Measurements from ENCODE around the gene PFDN1. TPM values are rescaled to one million over a fixed set of nuclear protein-coding genes. Genes with fewer than 3 reads are reported as not detected.

The PFDN1 gene
- total RNA-seq (2021; ENCODE audit: unreplicated experiment) (48.9 TPM), Bru-seq, nascent RNA (percentile 88 among the genes with signal in this experiment), BruChase-seq, experiment 1, labeled RNA remaining after a 6-hour chase (percentile 78 among the genes with signal in this experiment), BruChase-seq, experiment 2, labeled RNA remaining after a 2-hour chase (percentile 72 among the genes with signal in this experiment)
- polyA plus RNA-seq (2012): 48.8 and 63.0 TPM in 2 replicates
- long read RNA-seq, transcript PFDN1-203 (3 exons, 1,091 nt): minor isoform, 8 of 74 reads
- long read RNA-seq, transcript PFDN1-201 (4 exons, 1,352 nt): major isoform, 51 of 74 reads
- long read RNA-seq, partial matches to known transcripts: 6 of 74 reads
- long read RNA-seq, other reads (novel, unspliced or antisense): 9 of 74 reads

- CTCF ChIA-PET: interaction anchor here (0.9 to 1.5 kb wide), 4 partner anchors 21 to 43 kb away, joined by 3 to 4 read pairs (median 3); partner anchors contain the start of gene HBEGF
Measured at GRCh38 chr5:140302786-140303639, at the start of gene PFDN1. TSS of gene PFDN1 (minus strand) at chr5:140303101. CDS start at chr5:140303073, 28 bp downstream.

More at GRCh38 chr5:140302786-140303639, at the start of gene PFDN1:
- Histone ChIP-seq H2AFZ (ENCODE audit: low read depth, low read length, poor library complexity, severe bottlenecking) (peak within 1 kb of the TSS; percentile 79), H4K20me1 (ENCODE audit: insufficient read depth) (no peaks in the 10 kb centered on the region), H3K4me2 (ENCODE audit: low read length) (peak within 1 kb of the TSS; percentile 90), H3K9me2 (ENCODE audit: insufficient read depth) (no peaks in the 10 kb centered on the region), H3K79me2 (ENCODE audit: insufficient read depth, low read length) (peaks cover 39% of the 10 kb centered on the region), H3K36me3 (ENCODE audit: control insufficient read depth in 1 of 2, insufficient read depth in 2 of 2, low read length in 2 of 2) (peaks cover 0 to 2% of the 10 kb centered on the region in 2 experiments; a peak in 1 of 4 replicates), H3K9ac (ENCODE audit: low read length) (peak within 1 kb of the TSS; percentile 87), H3K4me3 (replicated peaks in 1 of 2; ENCODE audit: low read depth in 1 of 2, low read length in 2 of 2) (peak within 1 kb of the TSS; percentile 79 to 87), H3K27ac (ENCODE audit: low read depth, low read length) (peak within 1 kb of the TSS; percentile 47), H3K9me3 (ENCODE audit: control insufficient read depth in 1 of 2, insufficient read depth in 1 of 2, low read depth in 1 of 2, low read length in 2 of 2) (no peaks in the 10 kb centered on the region), H3K4me1 (ENCODE audit: control insufficient read depth in 1 of 2, insufficient read depth in 2 of 2, low read length in 2 of 2) (peaks cover 22 to 42% of the 10 kb centered on the region in 2 experiments), H3K27me3 (ENCODE audit: insufficient read depth, low read length) (no peaks in the 10 kb centered on the region)
- TF ChIP-seq TCF7L2 (IDR thresholded peaks at IDR 0.05; ENCODE audit: borderline replicate concordance, extremely low read depth, insufficient read depth, insufficient read length) (no peak), ZFX (IDR thresholded peaks at IDR 0.05) (peak; percentile 25; the same call in 1 of the 2 replicates), REST (IDR thresholded peaks at IDR 0.05; ENCODE audit: low read depth) (no peak), FOSL1 (IDR thresholded peaks at IDR 0.05; ENCODE audit: low read depth) (no peak), YY1 (IDR thresholded peaks at IDR 0.05; ENCODE audit: extremely low read depth, insufficient replicate concordance, low read depth, low read length) (peak; percentile 99), EZH2 (IDR thresholded peaks at IDR 0.05) (no peak), ZBTB33 (IDR thresholded peaks at IDR 0.05; ENCODE audit: extremely low read depth, insufficient replicate concordance, low read length) (no peak), ZNF274 (IDR thresholded peaks at IDR 0.05; ENCODE audit: low read depth, low read length) (no peak), POLR2A (IDR thresholded peaks at IDR 0.05; ENCODE audit: borderline replicate concordance, extremely low read depth, insufficient read depth, insufficient read length) (peak; percentile 81), CBX3 (IDR thresholded peaks at IDR 0.05; ENCODE audit: low read depth) (no peak), SRF (IDR thresholded peaks at IDR 0.05; ENCODE audit: low read depth) (0 out of 2 replicates have a peak, but pooled peaks have one; percentile 30), JUND (IDR thresholded peaks at IDR 0.05) (no peak), SIN3A (IDR thresholded peaks at IDR 0.05; ENCODE audit: low read depth) (0 out of 2 replicates have a peak, but pooled peaks have one; percentile 36), ATF3 (IDR thresholded peaks at IDR 0.05) (no peak), MAX (IDR thresholded peaks at IDR 0.05) (no peak), EGR1 (IDR thresholded peaks at IDR 0.05; ENCODE audit: low read depth) (no peak), POLR2AphosphoS5 (IDR thresholded peaks at IDR 0.05; ENCODE audit: low read depth, low read length) (peak; percentile 95), ELF1 (IDR thresholded peaks at IDR 0.05; ENCODE audit: borderline replicate concordance, low read depth) (no peak), SP1 (IDR thresholded peaks at IDR 0.05; ENCODE audit: low read depth) (no peak), CEBPB (IDR thresholded peaks at IDR 0.05; ENCODE audit: low read depth) (no peak)
- ATAC-seq (peak; percentile 91), DNase-seq (ENCODE audit: low read depth, low spot score) (peak; percentile 81)
- RAD21 ChIA-PET (ENCODE audit: low non-redundant PET in 1 of 2, low total read pairs in 2 of 2, uncharacterized antibody in 2 of 2, unreplicated experiment in 2 of 2): no interaction called here
- intact Hi-C loops (cut with micrococcal nuclease): no loop called here
- POLR2A ChIA-PET: interaction anchor here (1.4 kb wide), 1 partner anchor 43 kb away, joined by 16 read pairs; the partner anchor contains the start of gene HBEGF
- BruUV-seq (replicated peaks): TSS peak; percentile 97
